GM12891 (cell line): Measurements from ENCODE around the gene HHAT.

Experiments used
- DNase-seq: peaks from one replicate; pipeline ENCODE4 v3.0.0; 2011; ENCODE audit warnings: low spot score; ENCODE audit not compliant: insufficient read length
- FAIRE-seq: peaks from 2 replicates; lab custom pipeline; 2011; peaks lifted over from hg19 to GRCh38; lab: Jason Lieb, UNC
- PAX5 ChIP-seq: IDR thresholded peaks from 2 replicates; pipeline ENCODE4 v1.6.1; 2011; ENCODE audit warnings: low read length, moderate library complexity, mild to moderate bottlenecking; ENCODE audit not compliant: insufficient read depth, severe bottlenecking
- POLR2A ChIP-seq: IDR thresholded peaks from 2 replicates; pipeline ENCODE4 v1.6.1; 2011; ENCODE audit warnings: low read depth, low read length, control low read depth
- POLR2AphosphoS5 ChIP-seq: IDR thresholded peaks from 2 replicates; pipeline ENCODE4 v1.6.1; 2011; ENCODE audit warnings: low read depth, low read length, control low read depth
- POU2F2 ChIP-seq: IDR thresholded peaks from 2 replicates; pipeline ENCODE4 v1.6.1; 2011; ENCODE audit warnings: low read depth, mild to moderate bottlenecking, control low read depth, low read length, moderate library complexity
- SPI1 ChIP-seq: IDR thresholded peaks from 2 replicates; pipeline ENCODE4 v1.6.1; 2011; ENCODE audit warnings: low read depth, low read length, control low read depth
- TAF1 ChIP-seq: IDR thresholded peaks from 2 replicates; pipeline ENCODE4 v1.6.1; 2011; ENCODE audit warnings: low read depth, low read length, control low read depth

HHAT gene

GRCh38 chr1:210296682-210297081 is 32.0 kb upstream of the HHAT start:
- TF ChIP-seq TAF1, result no peak
- FAIRE-seq (no peak), DNase-seq (no peak)

- DNase-seq (no peak), FAIRE-seq (no peak)
- TF ChIP-seq POLR2AphosphoS5, result no peak
- TF ChIP-seq TAF1, result no peak
- no peak for TF ChIP-seq SPI1
- TF ChIP-seq POU2F2, result no peak
- TF ChIP-seq PAX5, result no peak
- no peak for TF ChIP-seq POLR2A
These were observed 30.4 kb upstream of the HHAT start for GRCh38 chr1:210298296-210298695.

DNA sequence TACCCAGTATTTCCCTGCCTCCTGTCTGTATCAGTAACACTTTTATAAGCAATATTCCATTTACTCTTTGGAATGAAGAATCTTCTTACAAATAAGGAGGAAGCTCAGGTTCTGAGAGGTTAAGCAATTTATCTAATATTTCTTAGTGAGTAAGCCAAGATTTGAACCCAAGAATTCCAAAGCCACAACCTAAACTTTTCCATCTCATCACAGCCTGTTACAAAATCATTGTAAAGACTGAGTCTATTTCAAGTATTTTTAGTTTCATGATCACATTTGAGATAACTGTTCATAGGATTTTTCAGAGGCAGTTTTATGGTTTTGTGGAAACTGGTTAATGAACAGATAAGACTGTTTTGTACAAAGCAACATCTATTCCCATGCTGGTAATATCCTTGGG is 29.8 kb upstream of the HHAT start:
- FAIRE-seq, result no peak
- no peak for TF ChIP-seq POLR2A
- TF ChIP-seq POLR2AphosphoS5, result no peak
- no peak for TF ChIP-seq PAX5
- no peak for TF ChIP-seq TAF1
- TF ChIP-seq SPI1, result no peak
- TF ChIP-seq POU2F2, result no peak
- no peak for DNase-seq

DNA sequence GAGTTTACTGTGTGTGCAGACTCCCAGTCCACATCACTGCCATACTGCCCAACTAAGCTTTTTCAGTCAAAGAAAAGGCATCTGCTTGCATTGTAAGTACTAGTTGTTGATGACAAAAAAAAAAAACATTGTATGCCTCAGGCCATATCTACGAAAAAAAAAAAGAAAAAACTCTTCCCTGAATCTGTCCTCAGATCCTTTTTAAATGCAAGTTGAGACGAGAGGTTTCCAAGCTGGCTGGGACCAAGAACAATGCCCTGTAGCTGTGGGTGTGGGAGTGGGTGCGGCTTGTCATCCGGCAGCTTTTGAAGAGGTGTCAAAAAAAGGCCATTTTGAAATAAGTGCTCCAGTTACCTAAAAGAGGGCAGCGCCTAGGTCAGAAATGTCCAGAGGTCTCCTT is 29.2 kb upstream of the HHAT start:
- FAIRE-seq (no peak), DNase-seq (no peak)
- no peak for TF ChIP-seq SPI1

DNA sequence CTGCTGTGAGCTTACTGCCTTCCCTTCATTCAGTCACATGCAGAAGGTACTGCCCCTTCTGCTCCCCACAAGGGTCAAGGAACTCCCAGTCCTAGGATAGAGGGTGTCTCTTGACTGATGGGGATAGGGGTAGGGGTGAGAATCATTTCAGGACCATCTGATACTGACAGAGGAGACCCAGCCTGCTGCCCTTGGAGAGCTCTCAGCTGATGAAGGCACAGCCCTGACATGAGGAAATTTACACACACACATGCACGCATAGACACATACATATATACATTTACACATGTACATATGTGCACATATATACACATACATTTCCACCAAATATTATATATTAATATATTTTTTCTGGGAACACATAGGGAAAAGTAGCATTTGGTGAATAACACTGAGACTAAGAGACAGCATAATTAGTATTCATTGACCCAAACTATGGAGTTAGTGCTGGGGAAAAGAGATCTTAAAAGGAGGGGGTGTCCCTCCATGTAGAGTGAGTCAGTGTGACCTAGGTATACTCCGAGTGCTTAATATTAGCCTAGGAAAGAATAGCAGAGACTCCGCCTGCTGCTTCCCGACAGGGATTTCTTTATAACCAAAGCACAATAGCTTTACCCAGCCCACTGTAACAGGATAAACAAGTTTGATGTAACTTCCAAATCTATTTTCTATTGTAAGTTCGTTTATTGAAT is 27.6 kb upstream of the HHAT start:
- FAIRE-seq, result no peak
- TF ChIP-seq SPI1 (no peak), TAF1 (no peak), PAX5 (no peak), POLR2AphosphoS5 (no peak), POU2F2 (no peak), POLR2A (no peak)
- no peak for DNase-seq

- TF ChIP-seq PAX5, result no peak
- TF ChIP-seq POLR2AphosphoS5, result no peak
- TF ChIP-seq TAF1, result no peak
- FAIRE-seq (no peak), DNase-seq (no peak)
These were observed 27.1 kb upstream of the HHAT start for GRCh38 chr1:210301615-210302000.

DNA sequence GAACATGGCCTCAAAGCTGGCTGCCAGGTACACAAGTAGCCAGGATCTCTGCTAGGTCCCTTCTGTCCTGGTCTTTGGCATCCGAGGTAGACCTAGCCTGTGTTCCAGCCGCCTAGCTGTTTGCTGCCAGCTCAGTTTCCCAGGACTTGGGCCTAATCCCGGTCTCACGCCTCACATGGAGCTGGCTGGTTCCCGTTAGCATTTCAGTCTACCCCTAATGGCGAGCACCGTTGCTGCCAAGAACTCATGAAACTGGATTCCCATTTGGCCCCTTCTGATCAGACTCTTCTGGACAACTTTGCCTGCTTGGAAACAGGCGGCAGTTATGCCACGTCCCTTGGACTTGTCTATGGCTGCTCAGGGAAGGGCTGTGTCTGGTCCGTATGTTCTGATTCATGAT is 26.2 kb upstream of the HHAT start:
- DNase-seq, result no peak
- no peak for FAIRE-seq
- no peak for TF ChIP-seq SPI1
- no peak for TF ChIP-seq TAF1
- no peak for TF ChIP-seq POLR2A

DNA sequence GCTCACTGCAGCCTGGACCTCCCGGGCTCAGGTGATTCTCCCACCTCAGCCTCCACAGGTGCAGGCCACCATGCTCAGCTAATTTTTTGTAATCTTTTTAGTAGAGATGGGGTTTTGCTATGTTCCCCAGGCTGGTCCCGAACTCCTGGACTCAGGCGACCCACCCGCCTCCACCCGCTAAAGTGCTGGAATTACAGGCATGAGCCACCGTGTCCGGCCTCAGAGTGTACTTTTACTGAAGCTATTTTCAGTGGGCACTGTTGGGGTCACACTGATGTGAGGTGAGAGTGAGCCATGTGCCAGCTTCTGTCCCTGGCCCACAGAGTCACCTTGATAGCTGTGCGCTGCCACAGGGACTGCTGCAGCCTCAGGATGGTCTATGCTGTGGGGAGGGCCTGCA is 25.3 kb upstream of the HHAT start:
- DNase-seq (no peak), FAIRE-seq (no peak)
- TF ChIP-seq POLR2A (no peak), PAX5 (no peak), POU2F2 (no peak), TAF1 (no peak), POLR2AphosphoS5 (no peak), SPI1 (no peak)

DNA sequence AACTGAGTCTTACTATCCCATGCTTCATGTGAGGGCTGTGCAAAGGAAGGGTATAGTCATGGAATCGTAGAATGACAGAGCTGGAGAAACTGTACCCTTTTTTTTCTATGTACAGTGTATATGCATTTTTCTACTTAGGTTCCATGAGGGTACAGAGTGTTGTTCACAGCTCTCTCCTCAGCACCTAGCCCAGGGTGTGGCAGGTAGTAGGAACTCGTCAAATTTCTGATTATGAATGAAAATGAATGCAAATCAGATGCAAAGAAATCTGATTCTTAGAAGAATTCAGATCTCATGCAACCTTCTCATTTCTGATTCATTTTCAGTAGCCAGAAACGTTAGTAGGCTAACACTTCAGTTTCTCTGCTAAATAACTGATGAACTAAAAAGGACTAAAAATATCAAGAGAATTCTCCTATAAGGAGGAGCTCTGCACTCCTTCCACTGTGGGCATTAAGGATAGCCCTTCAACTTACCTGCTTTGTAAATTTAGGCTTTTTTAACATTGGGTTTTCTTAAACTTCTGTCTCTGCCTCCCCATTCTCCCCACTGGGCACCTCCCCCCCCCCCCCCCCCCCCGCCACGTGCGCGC is 18.0 kb upstream of the HHAT start:
- TF ChIP-seq POLR2AphosphoS5 (no peak), SPI1 (no peak), POLR2A (no peak), PAX5 (no peak), POU2F2 (no peak), TAF1 (no peak)
- DNase-seq (no peak), FAIRE-seq (no peak)

DNA sequence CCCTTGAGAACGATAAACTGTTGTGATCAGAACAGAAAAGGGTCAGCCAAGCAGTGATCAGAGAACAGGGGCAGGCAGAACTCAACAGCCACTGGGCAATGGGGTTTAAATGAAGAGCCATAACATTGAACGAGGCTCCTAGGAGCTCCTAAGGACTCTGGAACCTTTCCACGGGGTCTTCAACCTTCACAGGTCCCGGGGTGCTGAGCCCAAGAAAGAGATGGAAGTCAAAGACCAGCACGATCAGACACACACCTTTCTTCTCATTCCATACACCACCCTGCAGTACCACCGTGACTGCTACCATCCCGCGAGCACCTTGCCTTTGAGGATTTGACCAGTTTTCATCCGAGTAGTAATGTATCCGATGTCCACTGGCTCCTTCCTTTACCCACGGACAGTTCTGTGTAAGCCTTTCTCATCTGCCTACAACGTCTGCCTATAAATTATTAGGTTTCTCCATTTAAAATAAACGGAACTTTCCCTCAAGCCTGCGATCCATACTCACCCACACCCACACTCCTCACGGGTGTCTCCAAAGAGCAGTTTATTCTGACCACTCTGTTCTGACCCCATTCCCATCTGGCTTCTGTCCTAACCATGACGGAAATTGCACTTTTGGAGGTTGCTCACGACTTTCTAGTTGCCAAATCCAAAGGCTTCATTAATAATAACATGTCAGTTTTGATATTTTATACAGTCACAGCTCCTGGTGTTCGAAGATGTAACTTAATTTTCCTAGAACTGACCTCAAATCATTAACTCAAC is 16.8 kb upstream of the HHAT start:
- FAIRE-seq, result peak; percentile 47
- DNase-seq, result no peak
- TF ChIP-seq POLR2A, result no peak
- no peak for TF ChIP-seq SPI1
- TF ChIP-seq POU2F2, result no peak
- TF ChIP-seq TAF1, result no peak
- TF ChIP-seq POLR2AphosphoS5, result no peak
- TF ChIP-seq PAX5, result no peak
